Breast epithelium (tissue), 3 donors: Measurements from ENCODE around the gene KPNA1.

Source experiments
- CTCF ChIP-seq, 3 donors: fragments of 450-650 bp; IDR thresholded peaks; one replicate each; pipeline ENCODE4 v1.5.1; 2016 to 2017; ENCODE audit warnings: antibody characterized with exemption in 3 of 3, mild to moderate bottlenecking in 3 of 3, moderate library complexity in 3 of 3
- POLR2A ChIP-seq: fragments of 450-650 bp; IDR thresholded peaks from one replicate; pipeline ENCODE4 v1.6.1; 2016; ENCODE audit warnings: antibody characterized with exemption, mild to moderate bottlenecking, moderate library complexity
- POLR2AphosphoS5 ChIP-seq, 3 donors: sonication (generic); formaldehyde crosslinking; IDR thresholded peaks; one replicate each; pipeline ENCODE4 v1.6.1; 2017; ENCODE audit warnings: antibody characterized with exemption in 3 of 3

GRCh38 chr3:122506450-122506849 lies 8.3 kb downstream of the KPNA1 start:
- TF ChIP-seq CTCF (IDR thresholded peaks at IDR 0.05) (no peak), POLR2A (no peak), POLR2AphosphoS5 (IDR thresholded peaks at IDR 0.05) (no peak)
